Putamen (tissue), 1 donor: ENCODE measurements around the gene ALDH9A1.
"Not testable (repeated sequence)": the region's sequence is repeated elsewhere in the genome, so short reads cannot be mapped to it uniquely, and the experiment has no call there.

Experiments
- DNase-seq: peaks from one replicate; pipeline ENCODE4 v3.0.0-alpha.2; 2016; ENCODE audit warnings: low spot score

Gene ALDH9A1

GRCh38 chr1:165686971-165687433, 11.4 kb downstream of the ALDH9A1 start:
- no peak for DNase-seq

GRCh38 chr1:165686121-165686970, 12.0 kb downstream of the ALDH9A1 start:
- DNase-seq, result no peak

- no peak for DNase-seq
Observed at GRCh38 chr1:165683848-165684485, 14.4 kb downstream of the ALDH9A1 start.

- DNase-seq, result not testable (repeated sequence)
Observed at GRCh38 chr1:165680773-165681172, 17.6 kb downstream of the ALDH9A1 start.

- no peak for DNase-seq
Observed at GRCh38 chr1:165680303-165680702, 18.1 kb downstream of the ALDH9A1 start.

- no peak for DNase-seq
Observed at GRCh38 chr1:165679282-165680036, 18.9 kb downstream of the ALDH9A1 start.

GRCh38 chr1:165678509-165678908, 19.9 kb downstream of the ALDH9A1 start:
- no peak for DNase-seq

- no peak for DNase-seq
Observed at GRCh38 chr1:165675794-165676193, 22.6 kb downstream of the ALDH9A1 start.

GRCh38 chr1:165674599-165674998, 23.8 kb downstream of the ALDH9A1 start:
- DNase-seq, result no peak

- no peak for DNase-seq
Observed at GRCh38 chr1:165671526-165671925, 26.8 kb downstream of the ALDH9A1 start.

- no peak for DNase-seq
Observed at GRCh38 chr1:165668184-165668583, 30.2 kb downstream of the ALDH9A1 start.

- no peak for DNase-seq
Observed at GRCh38 chr1:165666152-165666825, 32.1 kb downstream of the ALDH9A1 start.

GRCh38 chr1:165662186-165662585, 36.2 kb downstream of the ALDH9A1 start:
- no peak for DNase-seq

- DNase-seq, result no peak
Observed at GRCh38 chr1:165661703-165662102, 36.7 kb downstream of the ALDH9A1 start.

GRCh38 chr1:165659581-165659895, 38.8 kb downstream of the ALDH9A1 start:
- DNase-seq, result no peak

- DNase-seq, result not testable (repeated sequence)
Observed at GRCh38 chr1:165658766-165659580, 39.4 kb downstream of the ALDH9A1 start.

- no peak for DNase-seq
Observed at GRCh38 chr1:165650981-165651625, 47.3 kb downstream of the ALDH9A1 start.

GRCh38 chr1:165648919-165649572, 49.3 kb downstream of the ALDH9A1 start:
- no peak for DNase-seq

GRCh38 chr1:165647970-165648369, 50.4 kb downstream of the ALDH9A1 start:
- no peak for DNase-seq

GRCh38 chr1:165647517-165647916, 50.8 kb downstream of the ALDH9A1 start:
- no peak for DNase-seq
